Measurements from ENCODE around the gene CFAP58.

GRCh38 chr10:104427989-104428388, 74.4 kb downstream of the CFAP58 start:
- TF ChIP-seq POLR2A (IDR thresholded peaks at IDR 0.05; ENCODE audit: low read depth, low read length) = no peak
- TF ChIP-seq TAF1 (IDR thresholded peaks at IDR 0.05; ENCODE audit: borderline replicate concordance, low read depth, low read length) = no peak

All from GM12892 (cell line).